DMS 273 (cell line): ENCODE measurements around the gene IL36G.

Experiments
- DNase-seq: peaks from one replicate; lab custom pipeline; 2025; ENCODE audit not compliant: unreplicated experiment; lab: John Stamatoyannopoulos, UW

Gene IL36G

GRCh38 chr2:113015655-113016054 is 37.8 kb downstream of the IL36G start:
- DNase-seq: no peak

GRCh38 chr2:113018509-113018908 is 40.7 kb downstream of the IL36G start:
- no peak for DNase-seq

- no peak for DNase-seq
Measured at GRCh38 chr2:113021312-113021711, 43.5 kb downstream of the IL36G start.

- no peak for DNase-seq
Measured at GRCh38 chr2:113024764-113025163, 47.0 kb downstream of the IL36G start.

GRCh38 chr2:113025737-113026136 is 47.9 kb downstream of the IL36G start:
- DNase-seq: no peak

- no peak for DNase-seq
Measured at GRCh38 chr2:113027691-113028090, 49.9 kb downstream of the IL36G start.

GRCh38 chr2:113028112-113028511 is 50.3 kb downstream of the IL36G start:
- no peak for DNase-seq

GRCh38 chr2:113032737-113033136 is 54.9 kb downstream of the IL36G start:
- DNase-seq: no peak

GRCh38 chr2:113034016-113034415 is 56.2 kb downstream of the IL36G start:
- DNase-seq: no peak
